Prostate gland (tissue), 2 donors: ENCODE data around the gene UGT8.

Experiments used
- CTCF ChIP-seq, 4 experiments: fragments of 200-600 bp in 2 of 4; fragments of 450-650 bp in 2 of 4; sonication (generic) in 2 of 4; IDR thresholded peaks; 1 replicate in 3 of 4; 2 replicates in 1 of 4; pipeline ENCODE4 v1.5.1; 2016 to 2019; ENCODE audit warnings: antibody characterized with exemption in 4 of 4, mild to moderate bottlenecking in 2 of 4, moderate library complexity in 2 of 4
- POLR2A ChIP-seq: fragments of 450-650 bp; IDR thresholded peaks from one replicate; pipeline ENCODE4 v1.6.1; 2016; ENCODE audit warnings: antibody characterized with exemption, mild to moderate bottlenecking
- POLR2AphosphoS5 ChIP-seq: sonication (generic); formaldehyde crosslinking; IDR thresholded peaks from one replicate; pipeline ENCODE4 v1.6.1; 2017; ENCODE audit warnings: antibody characterized with exemption

DNA sequence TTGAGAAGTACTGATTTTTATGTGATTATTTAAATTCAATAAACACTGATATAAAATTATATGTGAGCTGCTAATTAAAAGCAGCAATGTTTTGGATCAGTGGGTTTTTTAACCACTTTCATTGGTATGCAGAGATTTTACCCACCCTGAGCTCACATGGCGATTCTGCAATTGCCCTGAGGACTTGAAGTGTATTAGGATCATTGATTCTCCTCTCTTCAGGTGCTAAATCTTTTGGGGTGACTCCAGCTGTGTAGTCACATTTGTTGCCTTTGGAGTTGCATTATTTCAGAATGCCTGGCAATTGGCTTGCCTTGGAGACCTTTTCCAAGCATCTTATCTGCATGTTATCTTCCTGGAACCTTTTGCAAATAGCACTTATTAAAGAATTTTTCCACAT, 51.3 kb downstream of the UGT8 start:
- TF ChIP-seq POLR2A (no peak), CTCF (IDR thresholded peaks at IDR 0.05) (no peak), POLR2AphosphoS5 (no peak)
